Measurements from ENCODE around the gene SMIM28. TPM values are rescaled to one million over a fixed set of nuclear protein-coding genes. Genes with fewer than 3 reads are reported as not detected.

The SMIM28 gene
- total RNA-seq, 2 donors from 2014 or later, result 0.42 TPM; not detected in 1

GRCh38 chr6:138402838-138403187 lies 25.1 kb downstream of the SMIM28 start:
- ATAC-seq (no peak), DNase-seq (no peak)
- intact Hi-C loops (cut with DNase I, micrococcal nuclease), result loop anchor here in 1 of 2 donors (10.0 kb wide), 1 partner anchor 398 kb away; no protein-coding TSS in a partner anchor

GRCh38 chr6:138403324-138403800 lies 25.7 kb downstream of the SMIM28 start:
- intact Hi-C loops (cut with DNase I, micrococcal nuclease), result loop anchor here in 1 of 2 donors (10.0 kb wide), 1 partner anchor 399 kb away; no protein-coding TSS in a partner anchor
- peak in 1 of 2 donors; percentile 65 for DNase-seq
- ATAC-seq, result peak; percentile 26

- intact Hi-C loops (cut with DNase I, micrococcal nuclease), result loop anchor here in 1 of 2 donors (10.0 kb wide), 1 partner anchor 399 kb away; no protein-coding TSS in a partner anchor
Observed at GRCh38 chr6:138403801-138404665, 26.3 kb downstream of the SMIM28 start, which contains the start of gene HEBP2. Gene HEBP2 (plus strand): TSS chr6:138404223. CDS start chr6:138404496, 273 bp downstream.

GRCh38 chr6:138404666-138405337 lies 27.1 kb downstream of the SMIM28 start:
- peak; percentile 38 to 58 for DNase-seq
- peak; percentile 18 for ATAC-seq
- intact Hi-C loops (cut with DNase I, micrococcal nuclease), result loop anchor here in 1 of 2 donors (10.0 kb wide), 1 partner anchor 400 kb away; no protein-coding TSS in a partner anchor

More at GRCh38 chr6:138403801-138404665, 26.3 kb downstream of the SMIM28 start, which contains the start of gene HEBP2:
- DNase-seq (peak; percentile 98 to 99), ATAC-seq (peak; percentile 86)

- ATAC-seq, result no peak
- intact Hi-C loops (cut with DNase I, micrococcal nuclease), result loop anchor here in 1 of 2 donors (10.0 kb wide), 1 partner anchor 401 kb away; no protein-coding TSS in a partner anchor
Observed at GRCh38 chr6:138405816-138406413, 28.2 kb downstream of the SMIM28 start.

GRCh38 chr6:138406443-138406842 lies 28.7 kb downstream of the SMIM28 start:
- intact Hi-C loops (cut with DNase I, micrococcal nuclease), result loop anchor here in 1 of 2 donors (10.0 kb wide), 1 partner anchor 402 kb away; no protein-coding TSS in a partner anchor
- DNase-seq (peak; percentile 48 to 62), ATAC-seq (peak; percentile 55)

More at GRCh38 chr6:138405816-138406413, 28.2 kb downstream of the SMIM28 start:
- no peak for DNase-seq

GRCh38 chr6:138410048-138410735 lies 32.5 kb downstream of the SMIM28 start:
- no peak for DNase-seq
- ATAC-seq, result no peak
- intact Hi-C loops (cut with DNase I, micrococcal nuclease), result no loop called here

GRCh38 chr6:138410972-138411880 lies 33.5 kb downstream of the SMIM28 start:
- no peak for DNase-seq
- peak; percentile 16 for ATAC-seq
- intact Hi-C loops (cut with DNase I, micrococcal nuclease), result no loop called here

GRCh38 chr6:138415125-138415524 lies 37.4 kb downstream of the SMIM28 start:
- no peak for DNase-seq
- no peak for ATAC-seq
- intact Hi-C loops (cut with DNase I, micrococcal nuclease), result no loop called here

GRCh38 chr6:138416206-138416605 lies 38.5 kb downstream of the SMIM28 start:
- DNase-seq, result no peak
- intact Hi-C loops (cut with DNase I, micrococcal nuclease), result no loop called here
- no peak for ATAC-seq

- no peak for DNase-seq
- intact Hi-C loops (cut with DNase I, micrococcal nuclease), result no loop called here
- ATAC-seq, result no peak
Observed at GRCh38 chr6:138417493-138418117, 39.9 kb downstream of the SMIM28 start.

GRCh38 chr6:138418118-138418742 lies 40.5 kb downstream of the SMIM28 start:
- DNase-seq (no peak), ATAC-seq (no peak)
- intact Hi-C loops (cut with DNase I, micrococcal nuclease), result no loop called here

GRCh38 chr6:138419766-138420165 lies 42.1 kb downstream of the SMIM28 start:
- intact Hi-C loops (cut with DNase I, micrococcal nuclease), result no loop called here
- no peak for DNase-seq

GRCh38 chr6:138420356-138420755 lies 42.7 kb downstream of the SMIM28 start:
- ATAC-seq, result peak; percentile 2
- intact Hi-C loops (cut with DNase I, micrococcal nuclease), result no loop called here
- no peak for DNase-seq

More at GRCh38 chr6:138419766-138420165, 42.1 kb downstream of the SMIM28 start:
- peak; percentile 41 for ATAC-seq

- ATAC-seq (no peak), DNase-seq (no peak)
- intact Hi-C loops (cut with DNase I, micrococcal nuclease), result no loop called here
Observed at GRCh38 chr6:138421089-138421488, 43.4 kb downstream of the SMIM28 start.

GRCh38 chr6:138421608-138422007 lies 43.9 kb downstream of the SMIM28 start:
- ATAC-seq (no peak), DNase-seq (no peak)
- intact Hi-C loops (cut with DNase I, micrococcal nuclease), result no loop called here
